Thyroid gland (tissue), 4 donors: ENCODE data around the gene AFF3. TPM values are rescaled to one million over a fixed set of nuclear protein-coding genes. Genes with fewer than 3 reads are reported as not detected.

Experiments used
- DNase-seq, 2 donors: peaks; one replicate each; pipeline ENCODE4 v3.0.0-alpha.2; 2019
- H3K27ac ChIP-seq, 3 donors: fragments of 200-600 bp; sonication (generic); 1 replicate in 2 of 3; 2 replicates in 1 of 3; pipeline ENCODE4 v1.5.1; 2016 to 2019; ENCODE audit warnings: mild to moderate bottlenecking in 1 of 3, moderate library complexity in 1 of 3
- H3K27me3 ChIP-seq: fragments of 200-600 bp; sonication (generic); one replicate; pipeline ENCODE4 v1.5.1; 2019
- H3K36me3 ChIP-seq, 2 donors: fragments of 200-600 bp; sonication (generic); one replicate each; pipeline ENCODE4 v1.5.1; 2016 to 2019
- H3K4me1 ChIP-seq, 2 donors: fragments of 200-600 bp; sonication (generic); one replicate each; pipeline ENCODE4 v1.5.1; 2017 to 2019
- H3K4me3 ChIP-seq, 3 donors: fragments of 200-600 bp; sonication (generic); replicated peaks in 1 of 3; 1 replicate in 2 of 3; 2 replicates in 1 of 3; pipeline ENCODE4 v1.5.1; 2016; ENCODE audit warnings: mild to moderate bottlenecking in 1 of 3
- H3K9me3 ChIP-seq: fragments of 200-600 bp; sonication (generic); one replicate; pipeline ENCODE4 v1.5.1; 2017
- POLR2A ChIP-seq, 2 donors: fragments of 450-650 bp; IDR thresholded peaks; one replicate each; pipeline ENCODE4 v1.6.1; 2017; ENCODE audit warnings: antibody characterized with exemption in 2 of 2, mild to moderate bottlenecking in 2 of 2, moderate library complexity in 1 of 2
- WGBS, 2 donors: methylation state at CpG; one replicate each; pipeline ENCODE4 v1.1.5; 2017; 5-methylcytosine and 5-hydroxymethylcytosine counted together
- intact Hi-C: fragments of 100-400 bp; cut with DNase I; formaldehyde crosslinking; loops from one replicate; pipeline ENCODE4 v1.15.1; 2023
- total RNA-seq, 4 donors: library from RNA; depleted of rRNA; stranded (reverse); fragments of >200 nt; gene quantifications; one replicate each; pipeline ENCODE4 v1.2.3, GENCODE V29; 2016
- TF ChIP-seq, protein P1 (sequence below), 6 experiments: fragments of 200-600 bp in 3 of 6; fragments of 450-650 bp in 3 of 6; sonication (generic) in 3 of 6; IDR thresholded peaks; one replicate each; pipeline ENCODE4 v1.5.1; 2016 to 2019; ENCODE audit warnings: antibody characterized with exemption in 6 of 6, mild to moderate bottlenecking in 2 of 6, inconsistent platforms in 1 of 6, moderate library complexity in 1 of 6

AFF3 gene
- total RNA-seq, 4 donors from 2014 or later: 0.54 to 2.6 (median 1.1) TPM

- no peak for DNase-seq
- WGBS, 2 donors: 59 to 73% methylated on average over 8 of the region's 8 CpGs
- Histone ChIP-seq H3K27me3 (no peaks in the 10 kb centered on the region), H3K36me3 (no peaks in the 10 kb centered on the region), H3K27ac (no peak overlapping the region), H3K9me3 (no peaks in the 10 kb centered on the region), H3K4me1 (peaks cover 0 to 8% of the 10 kb centered on the region in 2 donors), H3K4me3 (no peak overlapping the region)
- intact Hi-C loops: no loop called here
- TF ChIP-seq, protein P1, sequence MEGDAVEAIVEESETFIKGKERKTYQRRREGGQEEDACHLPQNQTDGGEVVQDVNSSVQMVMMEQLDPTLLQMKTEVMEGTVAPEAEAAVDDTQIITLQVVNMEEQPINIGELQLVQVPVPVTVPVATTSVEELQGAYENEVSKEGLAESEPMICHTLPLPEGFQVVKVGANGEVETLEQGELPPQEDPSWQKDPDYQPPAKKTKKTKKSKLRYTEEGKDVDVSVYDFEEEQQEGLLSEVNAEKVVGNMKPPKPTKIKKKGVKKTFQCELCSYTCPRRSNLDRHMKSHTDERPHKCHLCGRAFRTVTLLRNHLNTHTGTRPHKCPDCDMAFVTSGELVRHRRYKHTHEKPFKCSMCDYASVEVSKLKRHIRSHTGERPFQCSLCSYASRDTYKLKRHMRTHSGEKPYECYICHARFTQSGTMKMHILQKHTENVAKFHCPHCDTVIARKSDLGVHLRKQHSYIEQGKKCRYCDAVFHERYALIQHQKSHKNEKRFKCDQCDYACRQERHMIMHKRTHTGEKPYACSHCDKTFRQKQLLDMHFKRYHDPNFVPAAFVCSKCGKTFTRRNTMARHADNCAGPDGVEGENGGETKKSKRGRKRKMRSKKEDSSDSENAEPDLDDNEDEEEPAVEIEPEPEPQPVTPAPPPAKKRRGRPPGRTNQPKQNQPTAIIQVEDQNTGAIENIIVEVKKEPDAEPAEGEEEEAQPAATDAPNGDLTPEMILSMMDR (IDR thresholded peaks at IDR 0.05): no peak
- no peak for TF ChIP-seq POLR2A (IDR thresholded peaks at IDR 0.05)
Measured at GRCh38 chr2:100043891-100044255, 98.5 kb downstream of the AFF3 start.

GRCh38 chr2:100043081-100043890 lies 99.1 kb downstream of the AFF3 start:
- Histone ChIP-seq H3K9me3 (no peaks in the 10 kb centered on the region), H3K27ac (no peak overlapping the region), H3K27me3 (no peaks in the 10 kb centered on the region), H3K36me3 (no peaks in the 10 kb centered on the region), H3K4me3 (no peak overlapping the region), H3K4me1 (peaks cover 0 to 8% of the 10 kb centered on the region in 2 donors)
- intact Hi-C loops: no loop called here
- 65 to 71% methylated on average over 7 of the region's 7 CpGs for WGBS, 2 donors
- DNase-seq: no peak
- no peak for TF ChIP-seq POLR2A (IDR thresholded peaks at IDR 0.05)
- TF ChIP-seq, protein P1 (IDR thresholded peaks at IDR 0.05): no peak

DNA sequence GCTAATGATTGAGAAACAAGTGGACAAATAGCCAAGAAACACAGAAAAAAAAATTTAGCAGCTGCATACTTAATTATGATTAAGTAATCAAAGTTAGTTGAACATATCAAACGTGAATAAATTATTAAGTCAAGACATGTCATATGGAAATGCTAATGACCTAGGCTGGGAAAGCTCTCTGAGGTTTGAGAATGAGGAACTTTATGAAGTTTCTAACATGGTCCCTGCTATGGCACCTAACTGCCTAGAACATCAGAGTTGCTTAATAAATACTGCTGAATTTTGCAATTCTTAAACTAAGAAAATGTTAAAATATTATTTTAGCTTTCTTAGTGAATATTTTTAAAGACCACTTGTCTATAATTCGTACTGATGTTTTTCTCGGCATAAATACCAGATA lies 99.8 kb downstream of the AFF3 start:
- intact Hi-C loops: no loop called here
- H3K36me3 ChIP-seq: no peaks in the 10 kb centered on the region
- H3K4me1 ChIP-seq: peaks cover 0 to 8% of the 10 kb centered on the region in 2 donors
- no peak overlapping the region for H3K4me3 ChIP-seq
- H3K27me3 ChIP-seq: no peaks in the 10 kb centered on the region
- no peaks in the 10 kb centered on the region for H3K9me3 ChIP-seq
- no peak overlapping the region for H3K27ac ChIP-seq
- 73 to 91% methylated on average over 3 of the region's 3 CpGs for WGBS, 2 donors
- DNase-seq: no peak
- no peak for TF ChIP-seq POLR2A (IDR thresholded peaks at IDR 0.05)
- TF ChIP-seq, protein P1 (IDR thresholded peaks at IDR 0.05): no peak

GRCh38 chr2:100041946-100042345 lies 100.4 kb downstream of the AFF3 start:
- Histone ChIP-seq H3K4me3 (no peak overlapping the region), H3K9me3 (no peaks in the 10 kb centered on the region), H3K36me3 (no peaks in the 10 kb centered on the region), H3K27ac (no peak overlapping the region), H3K27me3 (no peaks in the 10 kb centered on the region), H3K4me1 (peaks cover 0 to 8% of the 10 kb centered on the region in 2 donors)
- intact Hi-C loops: no loop called here
- WGBS, 2 donors: 67 to 70% methylated on average over 12 of the region's 12 CpGs
- no peak for DNase-seq
- no peak for TF ChIP-seq POLR2A (IDR thresholded peaks at IDR 0.05)
- TF ChIP-seq, protein P1 (IDR thresholded peaks at IDR 0.05): no peak

- Histone ChIP-seq H3K27me3 (no peaks in the 10 kb centered on the region), H3K4me1 (peaks cover 0 to 8% of the 10 kb centered on the region in 2 donors), H3K9me3 (no peaks in the 10 kb centered on the region), H3K27ac (no peak overlapping the region), H3K4me3 (no peak overlapping the region), H3K36me3 (no peaks in the 10 kb centered on the region)
- WGBS, 2 donors: 92% methylated on average over 4 of the region's 4 CpGs
- intact Hi-C loops: no loop called here
- no peak for DNase-seq
- no peak for TF ChIP-seq POLR2A (IDR thresholded peaks at IDR 0.05)
- TF ChIP-seq, protein P1 (IDR thresholded peaks at IDR 0.05): no peak
Measured at GRCh38 chr2:100041385-100041784, 101.0 kb downstream of the AFF3 start.
